ENCODE data around the gene XCR1. TPM values are rescaled to one million over a fixed set of nuclear protein-coding genes. Genes with fewer than 3 reads are reported as not detected.

XCR1 gene
- total and polyA plus RNA-seq, 2 of the 8 experiments (the other 6 are each of a cell fraction or from before 2014, with no cell fraction given), result 0.53 TPM; not detected in 1

GRCh38 chr3:45969116-45969515 is 58.2 kb downstream of the XCR1 start:
- Histone ChIP-seq H2BK120ac (replicated peaks; ENCODE audit: low read depth, low read length) (no peak overlapping the region), H3K4me3 (ENCODE audit: extremely low read depth in 1 of 4, insufficient read depth in 2 of 4, low read depth in 3 of 4, low read length in 4 of 4) (no peak overlapping the region), H4K8ac (ENCODE audit: extremely low read depth, insufficient read depth, low read length) (no peak overlapping the region), H3K4me2 (ENCODE audit: insufficient read depth in 1 of 2, low read depth in 2 of 2, low read length in 2 of 2) (no peak overlapping the region), H2BK20ac (ENCODE audit: low read length) (no peak overlapping the region), H3K14ac (ENCODE audit: insufficient read length) (no peak overlapping the region), H4K5ac (ENCODE audit: insufficient read length, low read depth, low read length) (no peak overlapping the region), H3K79me2 (ENCODE audit: control insufficient read depth in 1 of 2, insufficient read depth in 2 of 2, low read length in 2 of 2) (no peaks in the 10 kb centered on the region), H2BK12ac (ENCODE audit: low read depth, low read length) (no peak overlapping the region), H3K23ac (ENCODE audit: insufficient read length) (no peak overlapping the region), H3K4ac (replicated peaks; ENCODE audit: insufficient read length, low read depth, low read length) (no peak overlapping the region), H2BK15ac (ENCODE audit: low read length) (no peak overlapping the region), H3K9ac (replicated peaks in 1 of 4; ENCODE audit: extremely low read depth in 1 of 4, low read depth in 3 of 4, low read length in 3 of 4) (no peak overlapping the region), H3K79me1 (ENCODE audit: low read depth, low read length) (no peaks in the 10 kb centered on the region), H2AK5ac (ENCODE audit: low read depth, low read length) (no peak overlapping the region), H3K27ac (ENCODE audit: low read depth, low read length) (no peak overlapping the region), H3K18ac (ENCODE audit: extremely low read depth, low read length) (no peak overlapping the region), H3K27me3 (replicated peaks in 1 of 4; ENCODE audit: control insufficient read depth in 3 of 4, extremely low read depth in 1 of 4, insufficient read depth in 3 of 4, low read length in 3 of 4) (no peaks in the 10 kb centered on the region), H4K20me1 (replicated peaks in 1 of 2; ENCODE audit: control insufficient read depth in 1 of 2, insufficient read depth in 2 of 2, low read length in 2 of 2) (peaks cover 0 to 8% of the 10 kb centered on the region in 2 experiments), H2BK5ac (ENCODE audit: low read depth, low read length) (no peak overlapping the region), H3K23me2 (ENCODE audit: low read depth, low read length) (no peaks in the 10 kb centered on the region), H4K91ac (replicated peaks; ENCODE audit: insufficient read length, low read length) (no peak overlapping the region), H2AFZ (ENCODE audit: low read length) (no peak overlapping the region), H3K56ac (replicated peaks; ENCODE audit: insufficient read length, low read depth, low read length) (no peak overlapping the region), H3K4me1 (replicated peaks in 1 of 4; ENCODE audit: control insufficient read depth in 3 of 4, insufficient read depth in 4 of 4, low read length in 3 of 4) (no peaks in the 10 kb centered on the region), H3K9me3 (ENCODE audit: insufficient read depth in 2 of 2, low read depth in 1 of 2, low read length in 1 of 2) (no peaks in the 10 kb centered on the region), H3K36me3 (ENCODE audit: control insufficient read depth in 2 of 4, insufficient read depth in 4 of 4, low read length in 3 of 4) (peaks cover 25 to 57% (median 42%) of the 10 kb centered on the region in 4 experiments)
- DNase-seq (ENCODE audit: low read depth in 1 of 2, low spot score in 2 of 2), result no peak
- FAIRE-seq, result no peak
- POLR2A ChIA-PET (ENCODE audit: partially characterized antibody), result interaction anchor here (1.2 kb wide), 1 partner anchor 11 kb away, joined by 4 read pairs; no protein-coding TSS in a partner anchor
- 98% methylated on average over 3 of the region's 3 CpGs; no CpG with 5 or more reads in 1 of the 2 experiments for WGBS, 2 experiments (ENCODE audit: extremely low coverage in 1 of 2, insufficient coverage in 1 of 2, insufficient read length in 1 of 2, insufficient replicate concordance in 2 of 2, low coverage in 1 of 2, low lambda C conversion rate in 2 of 2, missing lambda C conversion rate in 1 of 2)
- TF ChIP-seq SUZ12 (IDR thresholded peaks at IDR 0.05; ENCODE audit: low read length) (no peak), RXRA (IDR thresholded peaks at IDR 0.05; ENCODE audit: insufficient read depth, low read depth, low read length) (no peak), YY1 (IDR thresholded peaks at IDR 0.05; ENCODE audit: low read depth, low read length) (no peak), HDAC6 (IDR thresholded peaks at IDR 0.05; ENCODE audit: low read depth, low read length) (no peak), NRF1 (IDR thresholded peaks at IDR 0.05; ENCODE audit: low read depth, low read length) (no peak), SP2 (IDR thresholded peaks at IDR 0.05; ENCODE audit: low read length) (no peak), ZNF274 (IDR thresholded peaks at IDR 0.05; ENCODE audit: borderline replicate concordance, extremely low read depth, low read length) (no peak), KDM4A (IDR thresholded peaks at IDR 0.05; ENCODE audit: low read depth, low read length, severe bottlenecking) (no peak), JUN (IDR thresholded peaks at IDR 0.05; ENCODE audit: low read depth, low read length) (no peak), RFX5 (IDR thresholded peaks at IDR 0.05; ENCODE audit: borderline replicate concordance, low read depth, low read length) (no peak), NANOG (IDR thresholded peaks at IDR 0.05; ENCODE audit: insufficient read depth, low read depth, low read length, poor library complexity, severe bottlenecking) (no peak), RAD21 (IDR thresholded peaks at IDR 0.05 in 1 of 2, conservative IDR thresholded peaks at IDR 0.05 in 1 of 2; ENCODE audit: low read depth in 2 of 2, low read length in 2 of 2) (no peak), RBBP5 (IDR thresholded peaks at IDR 0.05; ENCODE audit: borderline replicate concordance, low read depth, low read length) (no peak), SIN3A (conservative IDR thresholded peaks at IDR 0.05 in 1 of 2, IDR thresholded peaks at IDR 0.05 in 1 of 2; ENCODE audit: low read depth in 1 of 2, low read length in 2 of 2) (no peak)
- CTCF ChIA-PET (ENCODE audit: partially characterized antibody), result interaction anchor here (0.8 to 6.7 kb wide), 6 partner anchors 11 to 400 kb away, joined by 3 to 51 read pairs (median 6); partner anchors contain the start of gene CXCR6

Measured in H1 (cell line).